Measurements from ENCODE around the gene NOTCH4.
"Not testable (repeated sequence)": the region's sequence is repeated elsewhere in the genome, so short reads cannot be mapped to it uniquely, and the experiment has no call there.

NOTCH4 gene

DNA sequence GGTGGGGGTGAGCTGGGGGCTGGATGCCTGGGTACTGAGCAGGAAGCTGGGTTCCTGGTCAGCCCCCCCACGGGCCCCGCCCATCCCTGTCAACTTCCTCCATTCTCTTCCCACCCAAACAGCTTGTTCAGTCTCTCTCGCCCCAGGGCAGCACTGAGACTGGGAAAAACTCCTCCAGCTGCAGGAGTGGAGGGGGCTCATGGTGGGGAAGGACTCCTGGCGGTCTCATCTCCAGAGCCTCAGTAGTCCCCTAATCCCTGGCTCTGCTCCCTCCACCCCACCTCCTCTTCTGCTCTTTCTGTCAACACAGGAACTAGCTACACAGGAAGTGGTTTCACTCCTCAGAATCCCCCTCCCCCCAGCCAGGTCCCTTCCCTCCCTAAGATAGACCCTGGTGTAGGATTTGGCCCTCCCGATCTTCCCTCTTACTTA lies 31.2 kb downstream of the NOTCH4 start, which contains the start of gene GPSM3:
TSS of gene GPSM3 (minus strand) at position 36 of the 432 bp plus-strand sequence. CDS start 130 bp downstream, outside the sequence.
- DNase-seq, result no peak

DNA sequence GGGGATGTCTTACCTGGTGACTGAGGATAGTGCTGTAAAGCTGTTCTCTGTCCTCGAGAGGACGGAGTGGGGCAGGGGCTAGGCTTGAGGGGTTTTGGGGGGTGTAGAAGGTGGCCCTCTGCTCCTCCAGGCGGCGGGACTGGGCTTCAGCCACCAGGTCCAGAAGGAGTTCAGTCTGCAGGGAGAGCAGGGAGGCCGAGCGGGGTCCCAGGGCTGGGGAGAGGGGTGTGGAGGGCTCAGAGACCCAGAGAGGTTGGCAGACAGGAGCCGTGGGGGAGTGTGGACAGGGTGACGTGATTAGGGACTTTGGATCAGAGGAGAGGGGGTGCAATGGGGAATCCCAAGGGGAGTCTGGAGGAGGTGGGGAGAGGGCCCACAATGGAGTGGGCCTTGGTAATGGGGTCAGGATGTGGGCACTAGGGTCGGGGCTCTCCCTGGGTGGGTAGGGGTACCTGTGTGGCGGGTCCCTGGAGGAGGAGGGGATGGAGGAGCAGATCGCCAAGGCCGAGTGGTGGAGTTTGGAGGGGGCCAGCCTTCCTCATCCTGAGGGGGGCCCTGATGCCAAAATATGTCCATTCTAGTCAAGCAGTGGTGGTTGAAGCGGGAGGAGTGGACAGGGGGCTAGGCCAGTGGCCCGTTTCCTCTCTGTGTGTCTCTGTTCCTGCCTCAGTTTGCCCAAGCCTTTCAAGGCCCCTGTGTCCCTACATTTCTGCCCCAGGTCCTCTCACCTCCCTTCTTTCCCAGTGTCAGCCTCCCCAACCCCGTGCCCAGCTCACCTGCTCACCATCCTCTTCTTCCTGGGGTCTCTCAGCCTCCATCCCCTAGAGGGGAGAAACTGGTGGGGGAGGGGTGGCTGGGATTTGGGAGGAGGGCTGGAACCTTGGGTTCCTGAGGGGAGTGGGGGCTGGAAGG lies 31.9 kb downstream of the NOTCH4 start:
- DNase-seq, result no peak

DNA sequence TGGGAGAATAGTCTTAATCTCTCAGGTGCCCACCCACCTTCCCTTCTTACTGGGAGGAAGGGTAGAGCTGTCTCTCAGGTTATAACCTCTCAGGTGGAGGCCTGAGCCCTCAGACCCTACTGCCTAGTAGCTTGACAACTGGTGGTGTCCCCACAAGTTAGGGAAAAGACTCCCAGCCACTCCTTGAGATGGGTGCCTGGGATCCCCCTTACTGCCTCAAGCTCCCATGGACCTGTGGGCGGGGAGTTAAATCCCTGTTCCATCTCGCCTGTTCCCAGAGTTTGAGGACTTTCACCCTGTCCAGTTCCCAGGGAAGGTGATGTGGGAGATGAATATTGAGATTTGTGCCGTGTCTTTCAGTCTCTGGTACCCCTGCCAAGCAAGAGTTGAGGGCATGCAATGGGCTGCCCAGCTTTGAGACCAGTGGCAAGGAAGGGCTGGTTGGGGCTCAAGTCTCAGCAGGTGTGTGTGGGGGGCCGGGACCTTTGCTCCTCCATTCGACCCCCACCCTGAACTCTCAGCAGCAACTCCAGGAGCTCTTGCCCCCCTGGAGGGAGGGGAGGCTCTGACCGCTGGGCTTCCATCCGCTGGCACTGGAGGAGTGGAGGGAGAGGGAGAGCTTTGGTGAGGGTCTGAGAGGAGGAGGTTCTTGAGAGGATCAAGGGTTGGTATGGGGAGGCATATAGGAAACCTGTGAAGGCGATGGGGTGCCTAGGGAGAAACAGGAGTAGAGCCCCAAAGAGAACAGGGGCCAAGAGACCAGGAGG lies 32.8 kb downstream of the NOTCH4 start:
- DNase-seq, result no peak

DNA sequence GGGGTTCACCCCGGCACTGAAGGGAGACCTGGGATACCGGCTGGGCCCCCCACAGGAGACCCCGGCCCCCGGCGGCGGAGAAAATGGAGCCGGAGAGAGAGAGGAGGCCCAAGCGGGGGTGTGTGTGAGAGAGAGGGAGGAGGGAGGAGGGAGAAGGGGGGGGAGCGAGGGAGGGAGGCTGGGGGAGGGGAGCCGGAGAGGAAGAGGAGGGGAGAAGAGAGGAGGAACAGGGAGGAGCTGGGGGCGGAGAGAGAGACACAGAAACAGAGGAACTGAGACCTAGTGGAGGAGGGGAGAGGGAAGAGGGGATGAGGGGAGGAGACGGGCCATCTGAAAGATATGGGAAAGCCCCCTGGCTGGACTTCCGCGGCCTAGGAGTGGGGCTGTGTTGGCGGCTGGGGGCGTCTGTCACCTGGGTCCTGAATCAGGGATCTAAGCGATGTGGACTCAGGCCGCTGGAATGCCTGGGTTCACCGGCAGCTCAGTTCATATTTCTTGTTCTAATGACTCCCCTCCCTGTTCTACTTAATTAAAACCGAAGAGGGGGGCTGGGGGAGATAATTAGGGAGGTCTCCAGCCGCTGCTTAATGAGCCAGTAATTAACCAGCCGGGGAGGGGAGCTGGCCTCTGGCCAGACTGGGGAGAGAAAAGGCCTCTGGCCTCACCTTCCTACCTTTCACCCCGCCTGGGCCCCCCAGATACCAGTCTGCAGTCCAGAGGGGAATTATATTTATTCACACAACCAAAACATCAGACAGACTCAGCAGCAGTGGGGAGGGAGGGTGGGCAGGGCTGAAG lies 33.6 kb downstream of the NOTCH4 start, which contains the start of gene PBX2:
TSS of gene PBX2 (minus strand) at position 149 of the 798 bp plus-strand sequence. CDS start 287 bp downstream, outside the sequence.
- DNase-seq, result peak; percentile 45

DNA sequence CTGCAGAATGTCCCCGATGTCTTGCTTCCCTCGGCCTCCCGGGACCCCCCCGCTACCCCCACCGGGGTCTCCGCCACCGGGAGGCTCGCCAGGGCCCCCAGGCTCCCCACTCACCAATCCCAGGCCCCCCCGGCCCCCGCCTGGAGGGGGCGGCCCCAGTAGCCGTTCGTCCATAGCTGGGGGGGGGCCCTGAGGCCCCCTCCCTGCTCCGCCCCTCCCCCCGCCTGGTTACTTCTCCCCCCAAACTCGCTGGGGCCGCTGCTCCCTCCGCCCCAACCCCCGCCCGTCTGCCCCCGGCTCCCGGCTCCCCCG lies 34.2 kb downstream of the NOTCH4 start:
- no peak for DNase-seq

DNA sequence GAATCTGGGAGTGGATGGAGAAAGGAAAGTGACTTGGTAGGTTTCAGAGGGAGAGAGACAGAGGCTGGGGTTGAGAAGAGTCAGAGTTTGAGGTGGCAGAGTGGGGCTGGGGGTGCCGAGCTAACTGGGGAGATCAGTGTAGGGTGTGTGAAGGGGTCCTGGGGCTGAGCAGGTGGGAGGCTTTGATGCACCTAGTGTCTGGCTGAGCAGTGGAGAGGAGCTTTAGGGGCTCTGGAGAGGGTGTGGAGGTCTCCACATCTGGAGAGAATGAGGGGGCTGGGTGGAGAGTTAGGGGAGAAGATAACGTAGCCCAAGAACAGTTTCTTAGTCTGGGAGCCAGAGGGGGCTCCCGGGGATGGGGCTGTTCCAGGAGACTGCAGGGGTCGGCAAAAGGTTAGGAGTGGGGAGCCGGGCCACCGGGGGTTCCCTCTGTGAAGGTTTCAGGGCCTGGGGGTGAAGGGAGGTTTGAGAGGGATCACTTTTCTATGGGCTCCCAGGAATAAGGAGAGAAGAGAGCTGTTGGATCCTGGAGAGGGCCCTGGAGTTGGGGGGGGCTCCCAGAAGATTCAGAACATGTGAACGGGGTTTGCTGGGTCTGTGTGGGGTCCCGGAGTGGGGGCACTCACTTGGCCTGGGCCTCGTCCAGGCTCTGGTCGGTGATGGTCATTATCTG lies 34.7 kb downstream of the NOTCH4 start:
- no peak for DNase-seq

DNA sequence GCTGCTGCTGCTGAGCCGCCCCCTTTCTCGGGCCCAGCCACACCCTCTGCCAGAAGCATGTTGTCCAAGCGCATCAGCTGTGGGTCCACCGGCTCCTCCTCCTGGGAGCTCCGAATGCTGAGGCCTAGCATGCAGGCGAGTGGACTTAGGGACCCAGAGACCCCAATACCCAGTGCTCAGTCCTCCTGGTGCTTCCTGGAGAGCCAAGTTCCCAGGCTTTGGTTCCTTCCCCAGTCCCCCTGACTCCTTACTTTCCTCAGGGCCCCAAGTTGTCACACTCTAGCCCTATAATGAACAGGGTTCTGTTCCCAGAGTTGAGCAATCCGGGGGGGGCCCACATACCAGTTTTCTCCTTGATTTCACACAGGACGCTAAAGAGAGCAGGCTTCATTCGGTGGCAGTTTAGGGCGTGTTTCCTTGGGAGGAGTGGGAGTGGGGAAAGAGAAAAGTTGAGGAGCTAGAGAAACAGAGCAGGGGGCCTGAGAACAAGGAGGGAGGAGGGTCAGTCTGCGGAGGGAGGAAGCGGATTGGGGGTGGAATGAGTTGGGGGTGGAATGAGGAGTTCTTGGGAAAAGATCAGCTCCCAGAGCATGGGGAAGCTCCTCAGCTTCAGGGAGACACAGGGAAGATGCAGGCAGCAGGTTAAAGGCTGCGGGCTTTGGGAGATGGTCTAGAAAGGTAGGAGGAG lies 35.3 kb downstream of the NOTCH4 start:
- no peak for DNase-seq

DNA sequence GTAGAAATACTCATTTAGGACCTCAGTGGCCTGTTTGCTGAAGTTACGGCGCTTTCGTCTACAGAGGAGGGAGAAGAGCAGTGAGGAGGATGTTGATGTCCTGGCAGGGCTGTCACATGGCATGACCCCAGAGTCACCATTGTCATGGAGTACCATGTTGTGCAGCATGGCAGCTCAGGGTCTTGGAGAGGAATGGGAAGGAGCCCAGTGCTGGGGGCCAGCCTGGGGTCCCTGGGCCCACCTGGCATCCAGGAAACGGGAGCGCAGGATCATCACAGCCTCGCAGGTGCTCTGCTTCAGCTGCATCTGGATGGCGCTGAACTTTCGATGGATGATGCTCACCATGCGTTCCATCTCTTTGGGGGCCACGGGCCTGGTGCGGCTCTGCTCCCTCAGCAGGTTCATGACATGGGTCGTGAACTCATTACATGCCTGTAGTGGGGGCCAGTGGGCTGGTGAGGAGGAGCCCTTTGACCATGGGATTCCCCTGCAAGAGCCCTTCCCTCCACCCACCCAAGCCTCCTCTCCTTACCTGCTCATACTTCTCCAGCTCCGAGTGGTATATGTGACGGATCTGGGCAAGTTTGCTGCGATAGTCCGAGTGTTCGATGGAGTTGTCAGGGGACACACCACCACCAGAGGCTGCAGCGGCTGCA lies 36.0 kb downstream of the NOTCH4 start:
- not testable (repeated sequence) for DNase-seq

DNA sequence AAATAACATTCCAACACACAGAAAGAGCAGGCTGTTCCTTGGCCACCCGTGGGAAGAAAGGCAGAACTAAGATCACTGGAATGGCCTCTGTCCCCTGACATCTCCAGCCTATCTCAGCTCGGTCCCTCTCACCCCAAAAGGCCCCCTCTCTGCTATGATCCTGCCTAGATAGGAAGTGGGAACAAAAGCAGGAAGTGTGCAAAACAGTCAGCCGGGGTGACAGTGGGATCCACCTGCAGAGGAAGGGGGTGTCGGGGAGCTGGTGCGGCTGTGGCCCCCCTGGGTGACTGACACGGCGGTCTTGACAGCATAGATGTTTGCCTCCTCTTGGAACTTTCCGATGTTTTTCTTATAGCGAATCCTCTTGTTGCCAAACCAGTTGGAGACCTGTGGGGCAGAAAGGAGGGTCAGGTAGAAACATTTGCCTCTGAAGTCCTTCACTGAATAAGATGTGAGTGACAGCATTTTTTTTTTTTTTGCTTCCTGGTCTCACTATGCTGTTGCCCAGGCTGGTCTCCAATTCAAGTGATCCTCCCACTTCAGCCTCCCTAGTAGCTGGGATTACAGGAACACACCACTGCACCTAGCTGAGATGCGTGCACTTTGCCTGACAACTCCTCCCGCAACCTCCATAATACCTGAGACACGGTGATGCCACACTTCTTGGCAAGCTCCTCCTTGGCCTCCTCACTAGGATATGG lies 36.7 kb downstream of the NOTCH4 start:
- DNase-seq, result no peak

DNA sequence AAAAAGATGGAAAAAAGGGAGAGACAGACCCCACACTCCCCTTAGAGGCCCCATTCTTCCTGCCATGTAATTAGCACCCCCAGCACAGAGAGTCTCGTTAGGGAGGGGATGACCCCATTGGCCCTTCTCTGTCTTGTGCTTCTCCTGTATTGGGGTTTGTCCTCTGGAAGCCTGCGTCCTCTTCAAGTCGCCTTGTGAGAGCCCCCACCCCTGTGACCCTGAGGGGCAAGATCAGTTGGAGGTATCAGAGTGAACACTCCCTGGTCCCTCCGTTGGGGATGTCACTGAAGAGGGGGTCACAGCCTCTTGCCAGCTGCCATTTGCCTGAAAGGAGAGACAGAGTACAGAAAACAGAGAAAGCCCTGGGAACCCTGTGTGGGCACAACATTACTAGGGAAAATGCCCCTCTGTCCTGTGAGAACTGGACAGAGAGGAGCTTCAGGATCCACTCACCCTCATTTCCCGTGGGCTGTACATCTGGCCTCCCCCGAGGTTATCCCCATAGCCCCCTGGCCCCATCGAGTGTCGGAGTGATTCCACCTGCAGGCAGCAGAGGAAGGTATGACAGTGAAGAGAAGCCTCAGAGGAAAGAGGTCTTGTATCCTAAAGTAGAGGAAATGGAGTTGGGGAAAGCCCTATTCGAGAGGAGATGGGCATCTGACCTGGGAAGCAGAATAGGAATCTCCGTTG lies 37.6 kb downstream of the NOTCH4 start:
- DNase-seq, result not testable (repeated sequence)

DNA sequence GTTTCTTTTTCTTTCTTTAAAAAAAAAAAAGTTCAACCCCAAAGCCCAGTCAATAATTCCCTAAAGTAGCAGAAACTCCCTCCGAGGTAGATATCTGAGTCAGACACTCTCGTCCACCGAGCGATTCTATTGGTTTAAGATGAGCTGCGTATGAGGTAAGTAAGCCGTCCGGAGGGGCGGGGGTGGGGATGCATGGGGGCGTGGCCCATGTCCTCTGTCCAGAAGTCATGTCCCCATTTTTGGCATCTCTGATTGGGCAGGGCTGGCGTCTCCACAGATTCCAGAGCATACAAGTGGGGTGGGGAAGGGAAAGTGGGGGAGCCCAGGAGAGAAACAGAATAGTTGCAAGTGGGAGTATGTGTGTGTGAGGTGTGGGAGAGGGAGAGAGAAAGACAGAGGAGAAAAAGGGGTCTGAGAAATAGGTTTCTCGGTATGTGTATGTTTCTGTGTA lies 38.2 kb downstream of the NOTCH4 start:
- not testable (repeated sequence) for DNase-seq

DNA sequence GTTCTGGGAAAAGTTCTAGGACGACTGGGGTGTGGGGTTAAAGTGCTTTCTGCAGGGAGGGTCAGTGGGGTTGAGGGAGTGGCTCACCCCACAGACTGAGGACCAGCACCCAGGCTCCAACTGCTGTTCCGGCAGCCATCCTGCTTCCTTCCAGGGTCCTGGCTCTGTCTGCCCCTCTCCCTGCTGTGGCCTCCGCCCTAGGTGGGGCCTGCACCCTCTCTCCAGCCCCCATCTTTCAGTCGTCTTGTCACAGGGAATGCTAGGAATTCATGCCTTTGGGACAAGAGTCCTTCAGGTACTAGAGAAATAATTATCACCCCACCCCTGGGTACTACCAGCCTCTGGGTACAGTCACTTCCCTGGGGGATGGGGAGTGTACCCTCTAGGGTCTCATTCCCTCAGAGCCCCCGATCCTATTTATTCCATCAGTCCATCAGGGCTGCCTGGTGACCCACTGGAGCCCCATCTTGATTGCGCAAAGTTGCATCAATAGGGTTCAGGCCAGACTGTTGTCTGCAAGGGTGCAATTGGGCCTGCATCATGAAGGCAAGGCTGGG lies 39.7 kb downstream of the NOTCH4 start, which contains the start of gene AGER:
TSS of gene AGER (minus strand) at position 170 of the 557 bp plus-strand sequence. CDS start at position 139, 31 bp downstream.
- DNase-seq, result no peak

DNA sequence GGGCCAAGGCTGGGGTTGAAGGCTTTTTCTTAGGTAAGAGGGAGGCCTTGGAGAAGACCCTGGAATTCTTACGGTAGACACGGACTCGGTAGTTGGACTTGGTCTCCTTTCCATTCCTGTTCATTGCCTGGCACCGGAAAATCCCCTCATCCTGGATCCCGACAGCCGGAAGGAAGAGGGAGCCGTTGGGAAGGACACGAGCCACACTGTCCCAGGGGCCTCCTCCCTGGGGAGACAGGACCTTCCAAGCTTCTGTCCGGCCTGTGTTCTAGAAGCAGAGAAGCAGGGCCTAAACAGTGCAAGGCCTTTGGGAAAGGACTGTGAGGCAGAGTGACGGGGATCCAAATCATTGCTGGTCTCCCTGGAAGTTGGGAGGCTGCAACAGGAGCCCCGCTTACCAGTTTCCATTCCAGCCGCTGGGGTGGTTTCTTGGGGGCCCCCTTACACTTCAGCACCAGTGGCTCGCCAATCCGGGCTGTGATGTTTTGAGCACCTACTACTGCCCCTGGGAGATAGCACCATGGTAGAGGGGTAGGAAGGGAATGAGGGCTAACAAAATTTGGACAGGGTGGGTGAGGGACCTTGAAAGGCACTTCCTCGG lies 40.3 kb downstream of the NOTCH4 start:
- no peak for DNase-seq

DNA sequence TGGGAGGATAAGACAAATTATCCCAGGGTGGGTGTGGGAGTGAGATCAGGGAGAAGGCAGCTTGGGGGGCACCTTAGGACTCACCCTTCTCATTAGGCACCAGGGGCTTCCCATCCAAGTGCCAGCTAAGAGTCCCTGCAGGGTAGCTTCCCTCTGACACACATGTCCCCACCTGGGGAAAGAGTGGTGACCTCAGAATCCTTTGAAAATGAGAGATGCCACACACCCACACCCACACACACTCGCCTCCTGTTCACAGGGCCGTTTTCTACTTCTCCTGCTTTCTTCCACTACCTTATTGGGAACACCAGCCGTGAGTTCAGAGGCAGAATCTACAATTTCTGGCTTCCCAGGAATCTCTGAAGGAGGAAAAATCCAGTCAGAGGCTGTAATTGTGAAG lies 40.8 kb downstream of the NOTCH4 start:
- DNase-seq, result no peak

DNA sequence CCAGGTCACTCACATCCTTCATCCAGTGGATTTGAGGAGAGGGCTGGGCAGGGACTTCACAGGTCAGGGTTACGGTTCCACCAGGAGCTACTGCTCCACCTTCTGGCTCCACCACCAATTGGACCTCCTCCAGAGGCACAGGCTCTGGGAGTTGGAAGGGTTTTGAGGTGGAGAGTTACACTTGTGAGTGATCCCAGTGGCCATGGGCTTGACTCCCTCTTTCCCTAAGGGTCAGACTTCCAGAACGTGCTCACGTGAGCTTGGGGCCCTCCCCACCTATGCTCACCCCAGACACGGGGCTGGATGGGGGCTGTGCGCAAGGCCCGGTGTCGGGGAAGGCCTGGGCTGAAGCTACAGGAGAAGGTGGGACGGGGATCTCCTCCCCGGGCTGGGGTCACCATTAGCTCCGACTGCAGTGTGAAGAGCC lies 41.3 kb downstream of the NOTCH4 start:
- DNase-seq, result no peak

DNA sequence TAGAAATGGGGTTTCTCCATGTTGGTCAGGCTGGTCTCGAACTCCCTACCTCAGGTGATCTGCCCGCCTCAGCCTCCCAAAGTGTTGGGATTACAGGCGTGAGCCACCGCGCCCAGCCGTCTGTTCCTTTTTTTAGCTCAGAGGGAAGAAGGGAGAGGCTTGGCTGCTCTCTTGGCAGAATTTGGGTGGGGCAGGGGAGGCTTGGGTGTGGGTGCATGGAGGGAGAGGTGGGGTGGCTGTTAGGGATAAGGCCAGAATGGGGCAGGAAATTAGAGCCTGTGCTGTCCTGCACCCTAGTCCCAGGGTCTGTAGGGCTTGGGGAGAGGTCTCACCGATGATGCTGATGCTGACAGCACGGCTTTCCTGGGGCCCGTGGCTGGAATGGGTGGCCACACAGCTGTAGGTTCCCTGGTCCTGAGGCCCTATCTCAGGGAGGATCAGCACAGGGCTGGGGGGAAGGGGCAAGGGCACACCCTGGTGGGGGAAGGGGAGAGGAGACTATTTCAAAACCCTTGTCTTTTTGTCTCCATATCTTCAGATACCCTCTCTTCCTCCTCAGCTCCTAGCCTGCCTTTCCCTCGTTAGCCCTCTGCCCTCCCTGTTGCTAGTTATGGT lies 41.8 kb downstream of the NOTCH4 start:
- no peak for DNase-seq

DNA sequence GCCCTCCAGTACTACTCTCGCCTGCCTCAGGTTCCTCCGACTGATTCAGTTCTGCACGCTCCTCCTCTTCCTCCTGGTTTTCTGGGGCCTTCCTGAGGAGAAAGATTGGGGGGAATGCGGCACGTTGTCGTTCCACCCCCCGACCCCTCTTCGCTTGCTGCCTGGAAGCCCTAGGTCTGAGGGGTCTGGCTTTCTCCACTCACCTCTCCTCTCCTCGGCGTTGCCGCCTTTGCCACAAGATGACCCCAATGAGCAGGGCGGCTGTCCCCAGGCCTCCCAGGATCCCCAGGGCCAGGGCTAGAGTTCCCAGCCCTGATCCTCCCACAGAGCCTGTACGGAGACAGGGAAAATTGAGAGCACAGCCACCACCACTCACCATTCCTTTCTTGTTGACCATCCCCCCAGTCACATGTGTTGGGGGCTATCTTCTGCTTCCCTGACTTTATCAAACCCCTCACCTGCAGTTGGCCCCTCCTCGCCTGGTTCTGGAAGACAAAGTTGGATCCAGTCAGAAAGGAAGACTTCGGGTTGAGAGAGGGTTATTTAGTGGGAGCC lies 42.6 kb downstream of the NOTCH4 start:
- no peak for DNase-seq

DNA sequence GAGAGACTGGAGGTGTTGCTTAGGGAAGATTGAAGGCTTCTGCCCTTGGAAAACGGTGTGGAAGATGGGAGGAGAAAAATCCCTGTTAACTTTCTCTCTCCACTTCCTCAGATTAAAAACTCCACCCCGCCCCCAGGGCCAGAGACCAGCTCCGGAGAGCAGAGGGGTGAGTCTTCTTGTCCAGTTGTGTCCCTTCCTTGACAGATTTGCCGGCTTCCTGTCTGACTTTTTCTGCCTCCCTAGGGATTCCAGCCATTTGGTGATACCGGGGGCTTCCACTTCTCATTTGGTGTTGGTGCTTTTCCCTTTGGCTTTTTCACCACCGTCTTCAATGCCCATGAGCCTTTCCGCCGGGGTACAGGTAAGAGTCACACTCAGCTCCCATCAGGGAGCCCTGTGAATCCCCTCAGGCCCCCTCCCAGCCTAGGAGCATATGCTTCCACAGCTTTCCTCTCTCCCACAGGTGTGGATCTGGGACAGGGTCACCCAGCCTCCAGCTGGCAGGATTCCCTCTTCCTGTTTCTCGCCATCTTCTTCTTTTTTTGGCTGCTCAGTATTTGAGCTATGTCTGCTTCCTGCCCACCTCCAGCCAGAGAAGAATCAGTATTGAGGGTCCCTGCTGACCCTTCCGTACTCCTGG lies 44.0 kb downstream of the NOTCH4 start:
- no peak for DNase-seq
